Endometrial microvascular endothelial cells (primary cell): ENCODE data around the gene RIMBP3C. TPM values are rescaled to one million over a fixed set of nuclear protein-coding genes. Genes with fewer than 3 reads are reported as not detected.
"Not testable (repeated sequence)": the region's sequence is repeated elsewhere in the genome, so short reads cannot be mapped to it uniquely, and the experiment has no call there.

Experiments used
- in situ Hi-C: cut with HindIII; loops from 2 replicates; pipeline ENCODE4 v1.10.0; 2017; ENCODE audit warnings: low sequenced_read_pairs, low pct_unique_long_range_greater_than_20kb; ENCODE audit errors: inconsistent ontology term
- total RNA-seq: library from RNA; depleted of rRNA; stranded (reverse); fragments of >200 nt; gene quantifications from one replicate; pipeline ENCODE4 v1.2.3, GENCODE V29; 2015; ENCODE audit errors: inconsistent ontology term

The RIMBP3C gene
- total RNA-seq, 1 donor from 2014 or later = not detected

GRCh38 chr22:21581009-21581713 is 29.9 kb upstream of the RIMBP3C start:
- in situ Hi-C loops = not testable (repeated sequence)

GRCh38 chr22:21580623-21581007 is 29.4 kb upstream of the RIMBP3C start:
- in situ Hi-C loops = not testable (repeated sequence)

- in situ Hi-C loops = no loop called here
These were observed 28.2 kb upstream of the RIMBP3C start for GRCh38 chr22:21579474-21579851.

GRCh38 chr22:21573750-21574494 is 22.7 kb upstream of the RIMBP3C start:
- in situ Hi-C loops = no loop called here

GRCh38 chr22:21573293-21573734 is 22.1 kb upstream of the RIMBP3C start:
- in situ Hi-C loops = no loop called here

- in situ Hi-C loops = no loop called here
These were observed 20.4 kb upstream of the RIMBP3C start for GRCh38 chr22:21571679-21572078.

- in situ Hi-C loops = no loop called here
These were observed 19.1 kb upstream of the RIMBP3C start for GRCh38 chr22:21570398-21570797.

- in situ Hi-C loops = no loop called here
These were observed 18.4 kb upstream of the RIMBP3C start for GRCh38 chr22:21569459-21570170.

GRCh38 chr22:21569076-21569427 is 17.8 kb upstream of the RIMBP3C start:
- in situ Hi-C loops = not testable (repeated sequence)

GRCh38 chr22:21568347-21569075 is 17.2 kb upstream of the RIMBP3C start:
- in situ Hi-C loops = no loop called here

- in situ Hi-C loops = no loop called here
These were observed 16.4 kb upstream of the RIMBP3C start, which contains the start of gene UBE2L3 for GRCh38 chr22:21567456-21568346. TSS of gene UBE2L3 (plus strand) at chr22:21567714. CDS start at chr22:21567745, 31 bp downstream.

GRCh38 chr22:21564411-21564810 is 13.2 kb upstream of the RIMBP3C start:
- in situ Hi-C loops = no loop called here

GRCh38 chr22:21563912-21564311 is 12.7 kb upstream of the RIMBP3C start:
- in situ Hi-C loops = no loop called here

- in situ Hi-C loops = not testable (repeated sequence)
These were observed 9.4 kb upstream of the RIMBP3C start for GRCh38 chr22:21560657-21561056.

- in situ Hi-C loops = not testable (repeated sequence)
These were observed 8.3 kb upstream of the RIMBP3C start for GRCh38 chr22:21559345-21560125.

- in situ Hi-C loops = not testable (repeated sequence)
These were observed 598 bp downstream of the RIMBP3C start for GRCh38 chr22:21550678-21551047.

GRCh38 chr22:21550008-21550677 is 1.1 kb downstream of the RIMBP3C start:
- in situ Hi-C loops = not testable (repeated sequence)
